ENCODE measurements around the gene SPPL3. TPM values are rescaled to one million over a fixed set of nuclear protein-coding genes. Genes with fewer than 3 reads are reported as not detected.

The SPPL3 gene
- total RNA-seq, 1 experiment from 2014 or later: 51.1 TPM

- CTCF ChIA-PET: no interaction called here
- no peaks in the 10 kb centered on the region for H3K4me1 ChIP-seq (ENCODE audit: control insufficient read depth, insufficient read depth, low read length)
Measured at GRCh38 chr12:120822832-120823503, 81.2 kb downstream of the SPPL3 start.

GRCh38 chr12:120821878-120822277 is 82.3 kb downstream of the SPPL3 start:
- CTCF ChIA-PET: no interaction called here

More at GRCh38 chr12:120822832-120823503, 81.2 kb downstream of the SPPL3 start:
- no TSS peak for BruUV-seq (replicated peaks)
- POLR2A ChIA-PET: no interaction called here
- in situ Hi-C loops (cut with HindIII; ENCODE audit: low pct_unique_long_range_greater_than_20kb, low sequenced_read_pairs) (no loop called here), intact Hi-C loops (cut with micrococcal nuclease; ENCODE audit: unreplicated experiment) (no loop called here)
- Histone ChIP-seq H3K27me3 (ENCODE audit: control insufficient read depth, insufficient read depth, low read length) (no peaks in the 10 kb centered on the region), H3K27ac (ENCODE audit: low read length) (no peak overlapping the region), H3K4me3 (ENCODE audit: low read depth in 2 of 2, low read length in 2 of 2) (no peak overlapping the region), H3K9me3 (ENCODE audit: control insufficient read depth, insufficient read depth, low read depth, low read length) (no peaks in the 10 kb centered on the region), H3K36me3 (ENCODE audit: control insufficient read depth, insufficient read depth, low read length) (no peaks in the 10 kb centered on the region)
- DNase-seq (ENCODE audit: low read depth, low spot score) (no peak), ATAC-seq (no peak)
- TF ChIP-seq REST (IDR thresholded peaks at IDR 0.05; ENCODE audit: insufficient read depth in 1 of 2, low read depth in 2 of 2, low read length in 1 of 2): no peak

More at GRCh38 chr12:120821878-120822277, 82.3 kb downstream of the SPPL3 start:
- BruUV-seq (replicated peaks): no TSS peak
- in situ Hi-C loops (cut with HindIII; ENCODE audit: low pct_unique_long_range_greater_than_20kb, low sequenced_read_pairs) (no loop called here), intact Hi-C loops (cut with micrococcal nuclease; ENCODE audit: unreplicated experiment) (no loop called here)
- no peak overlapping the region for H3K27ac ChIP-seq (ENCODE audit: low read length)
- ATAC-seq (no peak), DNase-seq (ENCODE audit: low read depth, low spot score) (no peak)
- no peaks in the 10 kb centered on the region for H3K27me3 ChIP-seq (ENCODE audit: control insufficient read depth, insufficient read depth, low read length)
- H3K4me3 ChIP-seq (ENCODE audit: low read depth in 2 of 2, low read length in 2 of 2): no peak overlapping the region
- TF ChIP-seq REST (IDR thresholded peaks at IDR 0.05; ENCODE audit: insufficient read depth in 1 of 2, low read depth in 2 of 2, low read length in 1 of 2) (no peak), CTCF (IDR thresholded peaks at IDR 0.05) (no peak), TCF7L2 (IDR thresholded peaks at IDR 0.05; ENCODE audit: low read depth, low read length) (no peak), SIN3A (IDR thresholded peaks at IDR 0.05; ENCODE audit: borderline replicate concordance, insufficient read depth, low read depth, low read length) (no peak), POLR2AphosphoS5 (IDR thresholded peaks at IDR 0.05; ENCODE audit: low read depth, low read length) (no peak)
- POLR2A ChIA-PET: no interaction called here
- no peaks in the 10 kb centered on the region for H3K9me3 ChIP-seq (ENCODE audit: control insufficient read depth, insufficient read depth, low read depth, low read length)
- no peaks in the 10 kb centered on the region for H3K4me1 ChIP-seq (ENCODE audit: control insufficient read depth, insufficient read depth, low read length)
- no peaks in the 10 kb centered on the region for H3K36me3 ChIP-seq (ENCODE audit: control insufficient read depth, insufficient read depth, low read length)
